GM23338 (cell line): ENCODE measurements around the gene REPS1. TPM values are rescaled to one million over a fixed set of nuclear protein-coding genes. Genes with fewer than 3 reads are reported as not detected.

Experiments
- ATAC-seq: fragments of 200-7000 bp; cut with Tn5 transposase; 3 replicates; pipeline ENCODE4 v1.9.1; 2020
- DNase-seq: peaks from one replicate; pipeline ENCODE4 v3.0.0-alpha.2; 2015; ENCODE audit warnings: low spot score
- H2AFZ ChIP-seq: fragments of 200-600 bp; sonication (generic); 2 replicates; pipeline ENCODE4 v1.8.0; 2016; ENCODE audit warnings: antibody characterized with exemption, mild to moderate bottlenecking, moderate library complexity
- H3F3A ChIP-seq: fragments of 200-600 bp; sonication (generic); replicated peaks from 2 replicates; pipeline ENCODE4 v1.8.0; 2017; ENCODE audit warnings: antibody characterized with exemption, mixed run types, low read depth
- H3K27ac ChIP-seq: fragments of 200-600 bp; sonication (generic); 2 replicates; pipeline ENCODE4 v1.6.1; 2016; ENCODE audit warnings: low read depth
- H3K27me3 ChIP-seq: fragments of 200-600 bp; sonication (generic); 2 replicates; pipeline ENCODE4 v1.8.0; 2016; ENCODE audit warnings: mild to moderate bottlenecking, mixed run types, moderate library complexity; ENCODE audit not compliant: insufficient read depth
- H3K36me3 ChIP-seq: fragments of 200-600 bp; sonication (generic); 2 replicates; pipeline ENCODE4 v1.8.0; 2016; ENCODE audit warnings: mild to moderate bottlenecking; ENCODE audit not compliant: insufficient read depth
- H3K4me1 ChIP-seq: fragments of 200-600 bp; sonication (generic); 2 replicates; pipeline ENCODE4 v1.8.0; 2016; ENCODE audit warnings: mild to moderate bottlenecking, moderate library complexity; ENCODE audit not compliant: insufficient read depth
- H3K4me2 ChIP-seq: fragments of 200-600 bp; sonication (generic); 2 replicates; pipeline ENCODE4 v1.7.1; 2017; ENCODE audit warnings: mixed run types
- H3K4me3 ChIP-seq: fragments of 200-600 bp; sonication (generic); 2 replicates; pipeline ENCODE4 v1.6.1; 2016; ENCODE audit warnings: mixed run types
- H3K79me2 ChIP-seq: fragments of 200-600 bp; sonication (generic); replicated peaks from 2 replicates; pipeline ENCODE4 v1.8.0; 2017; ENCODE audit warnings: mild to moderate bottlenecking; ENCODE audit not compliant: insufficient read depth
- H3K9me2 ChIP-seq: fragments of 200-600 bp; sonication (generic); 2 replicates; pipeline ENCODE4 v1.8.0; 2017; ENCODE audit not compliant: insufficient read depth
- H4K20me1 ChIP-seq: fragments of 200-600 bp; sonication (generic); replicated peaks from 2 replicates; pipeline ENCODE4 v1.8.0; 2017; ENCODE audit warnings: mild to moderate bottlenecking; ENCODE audit not compliant: insufficient read depth
- H3K27ac Mint-ChIP-seq: 2 replicates; pipeline ENCODE4 v1.8.0; 2020; ENCODE audit warnings: inconsistent platforms, mild to moderate bottlenecking, moderate library complexity, mixed read lengths
- H3K27me3 Mint-ChIP-seq: 3 replicates; pipeline ENCODE4 v1.8.0; 2022; ENCODE audit warnings: low read depth, mild to moderate bottlenecking, moderate library complexity, mixed read lengths, inconsistent platforms; ENCODE audit not compliant: insufficient read depth, poor library complexity
- H3K36me3 Mint-ChIP-seq: 3 replicates; pipeline ENCODE4 v1.8.0; 2021; ENCODE audit warnings: low read depth, mild to moderate bottlenecking, inconsistent platforms, moderate library complexity, mixed read lengths
- H3K4me1 Mint-ChIP-seq: 3 replicates; pipeline ENCODE4 v1.8.0; 2020; ENCODE audit warnings: mild to moderate bottlenecking, inconsistent platforms, mixed read lengths
- H3K4me3 Mint-ChIP-seq: 3 replicates; pipeline ENCODE4 v1.8.0; 2021; ENCODE audit warnings: moderate library complexity, mild to moderate bottlenecking, inconsistent platforms, mixed read lengths
- H3K9me3 Mint-ChIP-seq: 3 replicates; pipeline ENCODE4 v1.8.0; 2020; ENCODE audit warnings: moderate library complexity, mild to moderate bottlenecking, inconsistent platforms, mixed read lengths
- CREB1 ChIP-seq: fragments of 250-450 bp; sonication (Bioruptor Pico); IDR thresholded peaks from 2 replicates; pipeline ENCODE4 v1.5.0; 2020; ENCODE audit warnings: low read depth, mild to moderate bottlenecking, moderate library complexity
- ETS1 ChIP-seq: IDR thresholded peaks from 2 replicates; pipeline ENCODE4 v1.6.1; 2016; ENCODE audit warnings: antibody characterized with exemption
- EZH2 ChIP-seq: fragments of 200-600 bp; sonication (generic); IDR thresholded peaks from one replicate; pipeline ENCODE4 v1.8.0; 2017; ENCODE audit warnings: antibody characterized with exemption, mild to moderate bottlenecking, low read depth; ENCODE audit not compliant: unreplicated experiment
- EZH2phosphoT487 ChIP-seq: fragments of 200-600 bp; sonication (generic); IDR thresholded peaks from one replicate; pipeline ENCODE4 v1.8.1; 2018; ENCODE audit warnings: antibody characterized with exemption; ENCODE audit not compliant: unreplicated experiment
- JUNB ChIP-seq: IDR thresholded peaks from one replicate; pipeline ENCODE4 v1.6.1; 2016; ENCODE audit warnings: antibody characterized with exemption; ENCODE audit not compliant: unreplicated experiment
- NANOG ChIP-seq: IDR thresholded peaks from 2 replicates; pipeline ENCODE4 v1.6.1; 2016; ENCODE audit warnings: antibody characterized with exemption, borderline replicate concordance
- POLR2AphosphoS5 ChIP-seq: IDR thresholded peaks from 2 replicates; pipeline ENCODE4 v1.6.1; 2016; ENCODE audit warnings: antibody characterized with exemption, low read depth
- REST ChIP-seq: IDR thresholded peaks from one replicate; pipeline ENCODE4 v1.6.1; 2018; ENCODE audit warnings: antibody characterized with exemption; ENCODE audit not compliant: unreplicated experiment
- STAT1 ChIP-seq: IDR thresholded peaks from one replicate; pipeline ENCODE4 v1.6.1; 2016; ENCODE audit warnings: antibody characterized with exemption; ENCODE audit not compliant: unreplicated experiment
- ZNF114 ChIP-seq: fragments of 250-450 bp; sonication (Bioruptor Pico); IDR thresholded peaks from 2 replicates; pipeline ENCODE4 v1.5.0; 2020; ENCODE audit warnings: mild to moderate bottlenecking, moderate library complexity
- ZNF331 ChIP-seq: fragments of 250-450 bp; sonication (Bioruptor Pico); IDR thresholded peaks from 2 replicates; pipeline ENCODE4 v1.5.0; 2020; ENCODE audit warnings: low read depth, mild to moderate bottlenecking, moderate library complexity
- ZNF462 ChIP-seq: fragments of 250-450 bp; sonication (Bioruptor Pico); IDR thresholded peaks from 2 replicates; pipeline ENCODE4 v1.5.0; 2020; ENCODE audit warnings: mild to moderate bottlenecking, moderate library complexity
- polyA plus RNA-seq: library from polyadenylated mRNA; unstranded; fragments of >200 nt; fragmentation: Nextera tagmentation; extraction: Ambion mirVana; gene quantifications from 2 replicates; pipeline ENCODE4 v1.2.1, GENCODE V29; 2016
- total RNA-seq: library from RNA; depleted of rRNA; stranded (reverse); fragments of >200 nt; shearing (Covaris generic); gene quantifications from 2 replicates; pipeline ENCODE4 v1.2.3, GENCODE V29; 2014
- TF ChIP-seq, protein P1 (sequence below), 2 experiments: fragments of 200-600 bp in 1 of 2; sonication (generic) in 1 of 2; conservative IDR thresholded peaks; 2 replicates each; pipeline versions ENCODE4 v1.5.1 to v1.6.1; 2016 to 2017; ENCODE audit warnings: antibody characterized with exemption in 2 of 2, low read depth in 2 of 2, mild to moderate bottlenecking in 2 of 2, moderate library complexity in 1 of 2

REPS1 gene
- total and polyA plus RNA-seq, 2 experiments from 2014 or later = 46.0 to 65.7 TPM

DNA sequence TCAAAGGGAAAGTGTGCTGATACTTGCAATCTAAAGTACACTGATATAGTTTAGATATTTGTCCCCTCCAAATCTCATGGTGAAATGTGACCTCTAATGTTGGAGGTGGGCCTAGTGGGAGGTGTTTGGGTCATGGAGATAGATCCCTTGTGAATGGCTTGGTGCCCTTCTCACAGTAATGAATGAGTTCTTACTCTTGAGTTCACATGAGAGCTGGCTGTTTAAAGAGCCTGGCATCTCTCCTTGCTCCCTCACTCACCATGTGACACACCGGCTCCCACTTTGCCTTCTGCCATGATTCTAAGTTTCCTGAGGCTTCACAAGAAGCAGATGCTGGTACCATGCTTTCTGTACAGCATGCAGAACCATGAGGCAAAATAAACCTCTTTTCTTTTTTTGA lies 78.1 kb downstream of the REPS1 start:
- TF ChIP-seq ETS1 (no peak), ZNF331 (CRISPR knock-in tag) (no peak), NANOG (no peak), JUNB (no peak), STAT1 (no peak), EZH2phosphoT487 (no peak), CREB1 (CRISPR knock-in tag) (no peak), ZNF114 (CRISPR knock-in tag) (no peak), REST (no peak), POLR2AphosphoS5 (no peak), EZH2 (no peak), ZNF462 (CRISPR knock-in tag) (no peak)
- TF ChIP-seq, protein P1, sequence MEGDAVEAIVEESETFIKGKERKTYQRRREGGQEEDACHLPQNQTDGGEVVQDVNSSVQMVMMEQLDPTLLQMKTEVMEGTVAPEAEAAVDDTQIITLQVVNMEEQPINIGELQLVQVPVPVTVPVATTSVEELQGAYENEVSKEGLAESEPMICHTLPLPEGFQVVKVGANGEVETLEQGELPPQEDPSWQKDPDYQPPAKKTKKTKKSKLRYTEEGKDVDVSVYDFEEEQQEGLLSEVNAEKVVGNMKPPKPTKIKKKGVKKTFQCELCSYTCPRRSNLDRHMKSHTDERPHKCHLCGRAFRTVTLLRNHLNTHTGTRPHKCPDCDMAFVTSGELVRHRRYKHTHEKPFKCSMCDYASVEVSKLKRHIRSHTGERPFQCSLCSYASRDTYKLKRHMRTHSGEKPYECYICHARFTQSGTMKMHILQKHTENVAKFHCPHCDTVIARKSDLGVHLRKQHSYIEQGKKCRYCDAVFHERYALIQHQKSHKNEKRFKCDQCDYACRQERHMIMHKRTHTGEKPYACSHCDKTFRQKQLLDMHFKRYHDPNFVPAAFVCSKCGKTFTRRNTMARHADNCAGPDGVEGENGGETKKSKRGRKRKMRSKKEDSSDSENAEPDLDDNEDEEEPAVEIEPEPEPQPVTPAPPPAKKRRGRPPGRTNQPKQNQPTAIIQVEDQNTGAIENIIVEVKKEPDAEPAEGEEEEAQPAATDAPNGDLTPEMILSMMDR (conservative IDR thresholded peaks at IDR 0.05; ENCODE audit: low read depth in 2 of 2) = no peak
- Mint-ChIP-seq H3K4me3 (no peak overlapping the region), H3K27ac (no peak overlapping the region), H3K36me3 (peaks cover 70% of the 10 kb centered on the region), H3K9me3 (no peaks in the 10 kb centered on the region; the same call in 2 of the 3 replicates), H3K27me3 (no peaks in the 10 kb centered on the region), H3K4me1 (no peaks in the 10 kb centered on the region)
- Histone ChIP-seq H4K20me1 (no peaks in the 10 kb centered on the region), H3K79me2 (no peaks in the 10 kb centered on the region), H3K4me1 (no peaks in the 10 kb centered on the region), H3F3A (no peaks in the 10 kb centered on the region), H3K36me3 (peaks cover 31% of the 10 kb centered on the region), H3K27ac (no peak overlapping the region), H3K4me2 (no peak overlapping the region), H3K27me3 (no peaks in the 10 kb centered on the region), H3K9me2 (no peaks in the 10 kb centered on the region), H3K4me3 (no peak overlapping the region), H2AFZ (no peak overlapping the region)
- ATAC-seq = no peak
- DNase-seq = no peak
